H1 (cell line): ENCODE data around the gene TRAPPC5. TPM values are rescaled to one million over a fixed set of nuclear protein-coding genes. Genes with fewer than 3 reads are reported as not detected.

Source experiments
- CTCF ChIA-PET: fragments of 300-600 bp; sonication (Branson Sonifier 250); formaldehyde crosslinking; loops from one replicate; lab custom pipeline; 2021; ENCODE audit not compliant: partially characterized antibody; lab: Charles Lee
- POLR2A ChIA-PET: fragments of 300-600 bp; sonication (Branson Sonifier 250); formaldehyde crosslinking; loops from one replicate; lab custom pipeline; 2021; ENCODE audit warnings: inconsistent platforms; ENCODE audit not compliant: partially characterized antibody; lab: Charles Lee
- DNase-seq, 2 experiments: peaks; one replicate each; pipeline versions ENCODE4 v3.0.0 to v3.0.0-alpha.2; 2010 to 2022; ENCODE audit warnings: low spot score in 2 of 2, low read depth in 1 of 2, mixed read lengths in 1 of 2
- FAIRE-seq: peaks from 2 replicates; lab custom pipeline; 2011; peaks lifted over from hg19 to GRCh38; lab: Jason Lieb, UNC
- H2AFZ ChIP-seq: 2 replicates; pipeline ENCODE4 v1.8.1; 2012; ENCODE audit warnings: low read length, inconsistent platforms
- H2AK5ac ChIP-seq: 2 replicates; pipeline ENCODE4 v1.6.1; 2013; ENCODE audit warnings: low read depth, low read length
- H2BK120ac ChIP-seq: replicated peaks from 2 replicates; pipeline ENCODE3; 2013; ENCODE audit warnings: low read depth, low read length, inconsistent platforms
- H2BK12ac ChIP-seq: 2 replicates; pipeline ENCODE4 v1.6.1; 2013; ENCODE audit warnings: low read depth, low read length
- H2BK15ac ChIP-seq: 2 replicates; pipeline ENCODE4 v1.6.1; 2013; ENCODE audit warnings: low read length
- H2BK20ac ChIP-seq: 2 replicates; pipeline ENCODE4 v1.6.1; 2013; ENCODE audit warnings: low read length
- H2BK5ac ChIP-seq: 2 replicates; pipeline ENCODE4 v1.6.1; 2013; ENCODE audit warnings: low read depth, low read length
- H3K14ac ChIP-seq: 2 replicates; pipeline ENCODE4 v1.6.1; 2013; ENCODE audit warnings: inconsistent platforms; ENCODE audit not compliant: insufficient read length
- H3K18ac ChIP-seq: 2 replicates; pipeline ENCODE4 v1.6.1; 2013; ENCODE audit warnings: low read length; ENCODE audit errors: extremely low read depth
- H3K23ac ChIP-seq: 2 replicates; pipeline ENCODE4 v1.6.1; 2013; ENCODE audit warnings: inconsistent platforms; ENCODE audit not compliant: insufficient read length
- H3K23me2 ChIP-seq: 2 replicates; pipeline ENCODE4 v1.6.1; 2013; ENCODE audit warnings: low read depth, low read length
- H3K27ac ChIP-seq: 2 replicates; pipeline ENCODE4 v1.6.1; 2011; ENCODE audit warnings: low read depth, low read length, inconsistent platforms
- H3K27me3 ChIP-seq, 4 experiments: replicated peaks in 1 of 4; 1 replicate in 1 of 4; 2 replicates in 3 of 4; pipeline versions ENCODE4 v1.6.1 to v1.8.1; 2011 to 2013; ENCODE audit warnings: low read length in 3 of 4, mild to moderate bottlenecking in 3 of 4, inconsistent platforms in 2 of 4, mixed read lengths in 2 of 4, moderate library complexity in 1 of 4; ENCODE audit not compliant: control insufficient read depth in 3 of 4, insufficient read depth in 3 of 4; ENCODE audit errors: extremely low read depth in 1 of 4
- H3K36me3 ChIP-seq, 4 experiments: 2 replicates each; pipeline versions ENCODE4 v1.6.1 to v1.8.1; 2011 to 2013; ENCODE audit warnings: mild to moderate bottlenecking in 4 of 4, low read length in 3 of 4, moderate library complexity in 2 of 4, control low read depth in 1 of 4, inconsistent platforms in 1 of 4; ENCODE audit not compliant: insufficient read depth in 4 of 4, control insufficient read depth in 2 of 4
- H3K4ac ChIP-seq: replicated peaks from 2 replicates; pipeline ENCODE3; 2013; ENCODE audit warnings: low read length, low read depth, mixed read lengths, inconsistent platforms; ENCODE audit not compliant: insufficient read length
- H3K4me1 ChIP-seq, 4 experiments: replicated peaks in 1 of 4; 1 replicate in 1 of 4; 2 replicates in 3 of 4; pipeline versions ENCODE4 v1.6.1 to v1.8.1; 2011 to 2013; ENCODE audit warnings: low read length in 3 of 4, inconsistent platforms in 2 of 4, mixed read lengths in 1 of 4; ENCODE audit not compliant: insufficient read depth in 4 of 4, control insufficient read depth in 3 of 4
- H3K4me2 ChIP-seq, 2 experiments: 2 replicates each; pipeline versions ENCODE4 v1.6.1 to v1.8.1; 2011 to 2013; ENCODE audit warnings: low read depth in 2 of 2, low read length in 2 of 2, control low read depth in 1 of 2, inconsistent platforms in 1 of 2, mild to moderate bottlenecking in 1 of 2; ENCODE audit not compliant: insufficient read depth in 1 of 2
- H3K4me3 ChIP-seq, 4 experiments: fragments of 200-600, 300-600 bp in 1 of 4; sonication (generic), shearing (Covaris generic), sonication (Bioruptor Twin) in 1 of 4; 2 replicates each; pipeline versions ENCODE4 v1.5.1 to v1.8.1; 2011 to 2016; ENCODE audit warnings: low read length in 4 of 4, low read depth in 3 of 4, control low read depth in 2 of 4, inconsistent platforms in 2 of 4, mild to moderate bottlenecking in 2 of 4, mixed read lengths in 1 of 4, moderate library complexity in 1 of 4; ENCODE audit not compliant: insufficient read depth in 2 of 4; ENCODE audit errors: extremely low read depth in 1 of 4
- H3K56ac ChIP-seq: replicated peaks from 2 replicates; pipeline ENCODE3; 2013; ENCODE audit warnings: low read depth, mild to moderate bottlenecking, mixed read lengths, low read length, inconsistent platforms; ENCODE audit not compliant: insufficient read length
- H3K79me1 ChIP-seq: 2 replicates; pipeline ENCODE4 v1.6.1; 2013; ENCODE audit warnings: low read depth, low read length, control low read depth
- H3K79me2 ChIP-seq, 2 experiments: 2 replicates each; pipeline versions ENCODE4 v1.6.1 to v1.8.1; 2012 to 2013; ENCODE audit warnings: low read length in 2 of 2, mild to moderate bottlenecking in 2 of 2, inconsistent platforms in 1 of 2; ENCODE audit not compliant: insufficient read depth in 2 of 2, control insufficient read depth in 1 of 2
- H3K9ac ChIP-seq, 4 experiments: replicated peaks in 1 of 4; 1 replicate in 1 of 4; 2 replicates in 3 of 4; pipeline versions ENCODE4 v1.6.1 to v1.8.1; 2011 to 2013; ENCODE audit warnings: low read depth in 3 of 4, low read length in 3 of 4, control low read depth in 2 of 4, mild to moderate bottlenecking in 2 of 4, moderate library complexity in 2 of 4, inconsistent platforms in 1 of 4; ENCODE audit errors: extremely low read depth in 1 of 4
- H3K9me3 ChIP-seq, 2 experiments: 2 replicates each; pipeline versions ENCODE4 v1.6.1 to v1.8.1; 2012 to 2013; ENCODE audit warnings: mild to moderate bottlenecking in 2 of 2, moderate library complexity in 2 of 2, control low read depth in 1 of 2, inconsistent platforms in 1 of 2, low read depth in 1 of 2, low read length in 1 of 2, mixed read lengths in 1 of 2; ENCODE audit not compliant: insufficient read depth in 2 of 2
- H4K20me1 ChIP-seq, 2 experiments: replicated peaks in 1 of 2; 2 replicates each; pipeline versions ENCODE3 to v1.8.1; 2011 to 2013; ENCODE audit warnings: inconsistent platforms in 2 of 2, low read length in 2 of 2, mild to moderate bottlenecking in 1 of 2; ENCODE audit not compliant: insufficient read depth in 2 of 2, control insufficient read depth in 1 of 2
- H4K5ac ChIP-seq: 2 replicates; pipeline ENCODE4 v1.6.1; 2013; ENCODE audit warnings: low read length, low read depth, mixed read lengths, inconsistent platforms; ENCODE audit not compliant: insufficient read length
- H4K8ac ChIP-seq: 2 replicates; pipeline ENCODE4 v1.8.0; 2013; ENCODE audit warnings: mild to moderate bottlenecking, moderate library complexity, low read length, inconsistent platforms; ENCODE audit not compliant: insufficient read depth; ENCODE audit errors: extremely low read depth
- H4K91ac ChIP-seq: replicated peaks from 2 replicates; pipeline ENCODE3; 2013; ENCODE audit warnings: low read length, mixed read lengths, inconsistent platforms; ENCODE audit not compliant: insufficient read length
- BCL11A ChIP-seq, 2 experiments: IDR thresholded peaks; one replicate each; pipeline ENCODE4 v1.6.1; 2011; ENCODE audit warnings: low read depth in 2 of 2, low read length in 2 of 2, mild to moderate bottlenecking in 2 of 2
- CHD2 ChIP-seq: IDR thresholded peaks from 2 replicates; pipeline ENCODE4 v1.6.1; 2012; ENCODE audit warnings: low read length, improper control_type of control experiment
- CREB1 ChIP-seq: IDR thresholded peaks from 2 replicates; pipeline ENCODE4 v1.6.1; 2012; ENCODE audit warnings: inconsistent platforms
- HDAC2 ChIP-seq, 2 experiments: fragments of 300-600 bp in 1 of 2; sonication (generic) in 1 of 2; IDR thresholded peaks; 2 replicates each; pipeline ENCODE4 v1.6.1; 2011 to 2012; ENCODE audit warnings: low read depth in 2 of 2, low read length in 2 of 2, mild to moderate bottlenecking in 2 of 2, moderate library complexity in 2 of 2, borderline replicate concordance in 1 of 2, inconsistent platforms in 1 of 2
- JUN ChIP-seq: IDR thresholded peaks from 2 replicates; pipeline ENCODE4 v1.6.1; 2011; ENCODE audit warnings: low read depth, mild to moderate bottlenecking, improper control_type of control experiment, low read length
- SAP30 ChIP-seq: fragments of 300-600 bp; sonication (generic); IDR thresholded peaks from 2 replicates; pipeline ENCODE4 v1.7.1; 2012; ENCODE audit warnings: low read length, moderate library complexity, mild to moderate bottlenecking, inconsistent platforms; ENCODE audit not compliant: insufficient read depth, insufficient replicate concordance
- SP2 ChIP-seq: IDR thresholded peaks from 2 replicates; pipeline ENCODE4 v1.6.1; 2012; ENCODE audit warnings: mild to moderate bottlenecking, low read length, inconsistent platforms
- TBP ChIP-seq: IDR thresholded peaks from 2 replicates; pipeline ENCODE4 v1.6.1; 2011; ENCODE audit warnings: low read depth, low read length, improper control_type of control experiment
- TEAD4 ChIP-seq: IDR thresholded peaks from 2 replicates; pipeline ENCODE4 v1.6.1; 2012; ENCODE audit warnings: low read depth, low read length, inconsistent platforms, mixed read lengths
- YY1 ChIP-seq: IDR thresholded peaks from 2 replicates; pipeline ENCODE4 v1.6.1; 2011; ENCODE audit warnings: low read depth, mild to moderate bottlenecking, low read length
- WGBS, 2 experiments: shearing (Covaris generic) in 1 of 2; methylation state at CpG; one replicate each; pipeline versions ENCODE4 v1.1.6 to v1.1.7; 2013 to 2015; ENCODE audit warnings: low lambda C conversion rate in 2 of 2, mixed read lengths in 2 of 2, inconsistent platforms in 1 of 2, low coverage in 1 of 2, missing lambda C conversion rate in 1 of 2; ENCODE audit not compliant: insufficient replicate concordance in 2 of 2, insufficient coverage in 1 of 2, insufficient read length in 1 of 2; ENCODE audit errors: extremely low coverage in 1 of 2, missing lambda C conversion rate in 1 of 2; 5-methylcytosine and 5-hydroxymethylcytosine counted together
- polyA plus RNA-seq, 7 experiments: library from polyadenylated mRNA; depleted of rRNA in 3 of 7; stranded (reverse) in 5 of 7; unstranded in 2 of 7; fragments of >200 nt in 5 of 7; fragments of 200-250 nt in 2 of 7; gene quantifications; 1 replicate in 5 of 7; 2 replicates in 1 of 7; 4 replicates in 1 of 7; pipeline versions ENCODE4 v1.2.1 to v1.2.3, GENCODE V29; 2011 to 2013; ENCODE audit warnings: missing spikeins in 2 of 7, mixed read lengths in 2 of 7
- total RNA-seq: library from RNA; stranded (reverse); fragmentation: NEBNext Ultra II Directional; extraction: Animal tissue kit (Norgen Biotek cat#: 25700); gene quantifications from 2 replicates; pipeline ENCODE4 v1.2.1, GENCODE V29; 2021
- TF ChIP-seq, protein P1 (sequence below): IDR thresholded peaks from 2 replicates; pipeline ENCODE4 v1.6.1; 2011; ENCODE audit warnings: low read depth, mild to moderate bottlenecking, low read length; ENCODE audit not compliant: insufficient read depth

Gene TRAPPC5
- total and polyA plus RNA-seq, 2 of the 8 experiments (the other 6 are each of a cell fraction or from before 2014, with no cell fraction given), result 109 to 120 TPM

GRCh38 chr19:7645656-7646425 is 34.8 kb upstream of the TRAPPC5 start:
- whole genome bisulfite sequencing, 2 experiments, result 81% methylated on average over 11 of the region's 20 CpGs; no CpG with 5 or more reads in 1 of the 2 experiments
- Histone ChIP-seq H4K20me1 (peaks cover 0 to 6% of the 10 kb centered on the region in 2 experiments), H2AK5ac (no peak overlapping the region), H3K4me2 (no peak overlapping the region), H4K8ac (peak overlapping the region; percentile 21; the same call in 1 of the 2 replicates), H3K23me2 (no peaks in the 10 kb centered on the region), H3K23ac (no peak overlapping the region), H3K4me3 (no peak overlapping the region), H3K9me3 (no peaks in the 10 kb centered on the region), H4K91ac (no peak overlapping the region), H3K27me3 (peaks cover 0 to 6% (median 0%) of the 10 kb centered on the region in 4 experiments; a peak in 3 of 7 replicates), H4K5ac (no peak overlapping the region), H2BK20ac (no peak overlapping the region), H2BK5ac (no peak overlapping the region), H2BK15ac (no peak overlapping the region), H3K79me2 (no peaks in the 10 kb centered on the region), H2AFZ (no peak overlapping the region), H3K4ac (no peak overlapping the region), H2BK12ac (no peak overlapping the region), H3K18ac (no peak overlapping the region), H3K4me1 (peaks cover 0 to 5% (median 0%) of the 10 kb centered on the region in 4 experiments; a peak in 4 of 7 replicates), H3K9ac (no peak overlapping the region), H2BK120ac (no peak overlapping the region), H3K79me1 (no peaks in the 10 kb centered on the region), H3K27ac (no peak overlapping the region), H3K14ac (no peak overlapping the region), H3K36me3 (peaks cover 0 to 3% (median 0%) of the 10 kb centered on the region in 4 experiments; a peak in 1 of 8 replicates), H3K56ac (no peak overlapping the region)
- no peak for DNase-seq
- ChIA-PET POLR2A (interaction anchor here (0.9 to 1.3 kb wide), 2 partner anchors 10 to 16 kb away, joined by 3 to 4 read pairs; partner anchors contain the start of gene PET100), CTCF (interaction anchor here (1.8 kb wide), 1 partner anchor 154 kb away, joined by 6 read pairs; no protein-coding TSS in a partner anchor)
- FAIRE-seq, result no peak
- no peak for TF ChIP-seq CREB1
- no peak for TF ChIP-seq SAP30
- TF ChIP-seq TEAD4, result no peak
- TF ChIP-seq HDAC2 (IDR thresholded peaks at IDR 0.05; ENCODE audit: borderline replicate concordance in 1 of 2, low read depth in 2 of 2, low read length in 2 of 2), result no peak
- TF ChIP-seq YY1, result no peak
- TF ChIP-seq, protein P1, sequence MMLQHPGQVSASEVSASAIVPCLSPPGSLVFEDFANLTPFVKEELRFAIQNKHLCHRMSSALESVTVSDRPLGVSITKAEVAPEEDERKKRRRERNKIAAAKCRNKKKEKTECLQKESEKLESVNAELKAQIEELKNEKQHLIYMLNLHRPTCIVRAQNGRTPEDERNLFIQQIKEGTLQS, result no peak
- no peak for TF ChIP-seq SP2
- TF ChIP-seq CHD2, result no peak
- TF ChIP-seq JUN, result no peak
- TF ChIP-seq TBP, result no peak
- no peak for TF ChIP-seq BCL11A (IDR thresholded peaks at IDR 0.05; ENCODE audit: low read depth in 2 of 2, low read length in 2 of 2)
